Gastroesophageal sphincter (tissue), 3 donors: ENCODE data around the gene ENHO.

Experiments
- CTCF ChIP-seq, 4 experiments: fragments of 200-600 bp in 2 of 4; fragments of 450-650 bp in 2 of 4; sonication (generic) in 1 of 4; IDR thresholded peaks; one replicate each; pipeline ENCODE4 v1.5.1; 2017 to 2019; ENCODE audit warnings: antibody characterized with exemption in 4 of 4, mild to moderate bottlenecking in 2 of 4, moderate library complexity in 2 of 4
- EP300 ChIP-seq: sonication (generic); formaldehyde crosslinking; IDR thresholded peaks from one replicate; pipeline ENCODE4 v1.6.1; 2017; ENCODE audit warnings: antibody characterized with exemption, mild to moderate bottlenecking
- POLR2A ChIP-seq, 2 donors: fragments of 450-650 bp; IDR thresholded peaks; one replicate each; pipeline ENCODE4 v1.6.1; 2017; ENCODE audit warnings: antibody characterized with exemption in 2 of 2, mild to moderate bottlenecking in 2 of 2, moderate library complexity in 1 of 2

GRCh38 chr9:34477541-34477940 is 45.2 kb downstream of the ENHO start:
- TF ChIP-seq CTCF (IDR thresholded peaks at IDR 0.05), result no peak
- TF ChIP-seq POLR2A (IDR thresholded peaks at IDR 0.05), result no peak
- TF ChIP-seq EP300, result no peak
